NCI-H510A (cell line): Measurements from ENCODE around the gene CBFA2T2.

ENCODE experiments used
- DNase-seq: peaks from one replicate; lab custom pipeline; 2025; lab: John Stamatoyannopoulos, UW

CBFA2T2 gene

GRCh38 chr20:33667245-33667675 is 177.4 kb downstream of the CBFA2T2 start:
- DNase-seq: no peak

DNA sequence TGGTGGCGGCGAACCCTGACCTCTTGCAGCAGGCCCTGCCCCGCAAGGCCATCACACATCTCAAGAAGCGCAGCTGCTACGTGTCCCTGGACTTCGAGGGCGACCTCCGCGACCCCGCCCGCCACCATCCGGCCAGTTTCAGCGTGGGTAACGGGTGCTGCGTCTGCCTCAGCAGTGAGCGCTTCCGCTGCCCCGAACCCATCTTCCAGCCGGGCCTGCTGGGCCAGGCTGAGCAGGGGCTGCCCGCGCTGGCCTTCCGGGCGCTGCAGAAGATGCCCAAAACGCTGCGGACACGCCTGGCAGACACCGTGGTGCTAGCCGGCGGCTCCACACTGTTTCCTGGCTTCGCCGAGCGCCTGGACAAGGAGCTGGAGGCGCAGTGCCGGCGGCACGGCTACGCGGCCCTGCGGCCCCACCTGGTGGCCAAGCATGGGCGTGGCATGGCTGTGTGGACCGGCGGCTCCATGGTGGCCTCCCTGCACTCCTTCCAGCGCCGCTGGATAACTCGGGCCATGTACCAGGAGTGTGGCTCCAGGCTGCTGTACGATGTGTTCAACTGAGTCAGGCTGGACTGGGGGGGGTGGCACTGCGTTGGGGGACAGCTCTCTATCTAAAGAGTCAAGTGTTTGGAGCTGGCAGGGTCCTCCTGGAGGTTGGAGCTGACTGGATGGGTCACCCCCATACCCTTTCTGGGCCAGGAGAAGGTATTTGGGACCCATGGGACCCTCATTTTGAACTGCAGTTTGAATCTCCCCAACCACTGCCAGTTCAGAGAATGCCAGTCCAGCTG is 178.0 kb downstream of the CBFA2T2 start:
- DNase-seq: peak; percentile 36

DNA sequence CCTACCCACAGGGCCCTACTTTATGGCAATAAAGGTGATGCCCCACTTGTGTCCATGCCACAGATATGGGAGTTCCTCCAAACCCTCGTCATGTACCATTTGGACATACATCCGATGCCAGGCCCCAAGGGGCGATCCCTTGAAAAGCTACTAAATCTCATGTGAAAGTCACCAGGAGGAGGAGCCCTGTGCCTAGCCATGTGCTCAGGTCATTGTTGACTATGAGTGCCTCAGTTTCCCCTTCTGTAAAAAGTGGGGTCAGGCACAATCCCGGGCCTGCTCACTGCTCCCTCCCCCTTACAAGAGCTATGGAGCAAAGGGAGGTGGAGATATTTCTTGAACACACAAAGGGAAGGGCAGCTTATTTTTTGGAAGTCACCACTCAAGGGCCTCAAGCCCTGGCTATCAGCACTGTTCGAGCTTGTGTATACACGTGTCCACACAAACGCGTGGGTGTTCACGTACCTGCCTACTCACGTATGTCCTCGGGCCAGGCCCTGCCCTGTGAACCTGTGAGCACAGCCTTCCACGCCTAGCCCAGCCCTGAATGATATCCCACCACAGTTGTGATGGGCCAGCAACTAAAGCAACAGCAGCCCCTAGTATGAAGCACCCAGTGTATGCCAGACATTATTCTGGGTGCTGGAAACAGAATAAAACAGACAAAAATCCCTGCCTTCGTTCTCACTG is 178.7 kb downstream of the CBFA2T2 start:
- DNase-seq: no peak

DNA sequence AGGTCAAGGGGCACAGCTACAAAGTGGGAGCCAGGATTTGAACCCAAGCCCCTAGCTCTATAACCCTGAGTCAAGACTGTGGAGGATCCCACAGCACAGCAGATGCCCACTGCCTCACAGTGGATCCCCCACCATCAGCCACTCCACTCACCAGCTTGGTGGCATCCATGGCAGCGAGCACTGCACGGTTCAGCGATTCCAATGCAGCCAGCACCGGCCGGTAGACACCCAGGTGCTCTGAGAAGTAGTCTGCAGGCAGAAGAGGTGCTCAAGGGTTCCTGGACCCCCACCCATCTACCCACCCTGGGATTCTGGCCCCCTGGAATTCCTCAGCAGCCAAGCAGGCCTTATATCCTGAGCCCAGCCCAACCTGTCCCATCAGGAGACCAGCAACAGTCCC is 179.3 kb downstream of the CBFA2T2 start:
- DNase-seq: no peak

DNA sequence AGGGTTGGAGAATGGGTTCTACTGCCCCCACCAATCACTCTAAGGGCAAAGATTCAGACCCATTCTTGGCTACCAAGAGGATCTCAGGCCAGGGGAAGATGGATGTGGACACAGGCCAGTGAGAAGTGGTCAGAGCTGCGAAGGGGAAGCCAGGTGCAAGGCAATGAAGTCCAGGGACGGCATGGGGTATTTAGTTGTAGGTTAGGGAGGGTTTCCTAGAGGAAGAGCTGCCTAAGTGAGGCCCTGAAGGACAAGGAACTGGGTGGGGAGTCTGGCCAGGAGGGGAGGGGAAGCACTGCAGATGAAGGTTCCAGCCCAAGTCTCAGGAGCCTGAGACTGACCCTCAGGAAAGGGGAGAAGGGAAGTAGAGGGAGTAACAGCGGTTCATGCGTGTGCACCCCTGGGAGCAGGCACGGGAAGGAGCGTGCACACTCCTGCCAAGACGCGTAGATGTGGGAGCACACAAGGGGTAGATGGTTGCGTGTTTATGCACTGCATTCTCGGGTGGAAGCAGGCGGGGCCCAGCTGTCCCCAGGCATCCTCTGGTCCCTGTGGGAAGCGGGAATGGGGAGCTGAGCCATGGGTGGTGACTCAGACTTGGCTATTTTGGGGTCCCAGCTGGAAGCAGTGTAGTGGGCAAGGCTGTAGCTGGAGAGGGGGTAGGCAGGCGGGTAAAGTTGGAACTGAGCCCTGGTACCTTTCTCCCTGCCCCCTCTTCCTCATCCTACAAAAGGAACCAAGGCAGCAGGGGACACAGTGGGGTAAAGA is 180.2 kb downstream of the CBFA2T2 start:
- no peak for DNase-seq

DNA sequence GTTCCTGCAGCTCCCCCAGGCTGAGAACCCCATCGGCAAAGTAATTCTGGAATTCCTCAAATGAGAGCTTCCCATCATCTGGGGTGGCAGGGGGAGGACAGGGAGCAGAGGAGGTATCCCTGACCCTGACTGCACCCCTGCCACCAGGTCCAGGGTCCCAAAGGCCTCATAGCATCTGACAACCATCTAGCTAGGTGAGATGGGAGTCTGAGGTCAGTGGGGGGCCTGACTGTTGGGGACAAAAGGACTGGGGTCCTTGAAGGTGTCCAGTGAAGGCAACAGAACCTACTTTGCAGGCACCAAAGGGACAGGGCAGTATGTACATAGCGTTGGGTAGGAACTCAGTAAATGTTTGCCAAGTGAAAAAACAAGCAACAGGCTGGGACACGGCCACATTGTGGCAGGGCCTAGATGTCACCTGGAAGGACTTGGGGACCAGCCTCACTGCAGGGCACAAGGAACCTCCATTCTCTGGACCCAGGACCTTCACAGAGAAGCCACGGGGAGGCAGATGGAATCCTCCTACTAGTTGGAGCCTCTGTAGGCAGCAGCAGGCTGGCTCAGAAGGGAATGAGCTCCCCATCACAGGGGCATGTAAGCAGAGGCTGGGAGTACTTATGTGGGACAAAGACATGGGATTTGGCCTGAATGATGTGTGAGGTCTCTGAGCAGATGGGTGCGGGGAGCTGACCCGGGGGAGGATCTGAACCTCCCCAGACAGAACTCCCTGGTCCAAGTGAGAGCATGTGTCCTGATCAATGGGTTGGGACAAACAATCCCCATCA is 181.0 kb downstream of the CBFA2T2 start:
- DNase-seq: no peak

GRCh38 chr20:33671573-33672288 is 181.8 kb downstream of the CBFA2T2 start:
- no peak for DNase-seq

GRCh38 chr20:33672426-33673113 is 182.7 kb downstream of the CBFA2T2 start:
- DNase-seq: no peak

- no peak for DNase-seq
Measured at GRCh38 chr20:33673114-33673409, 183.2 kb downstream of the CBFA2T2 start.

DNA sequence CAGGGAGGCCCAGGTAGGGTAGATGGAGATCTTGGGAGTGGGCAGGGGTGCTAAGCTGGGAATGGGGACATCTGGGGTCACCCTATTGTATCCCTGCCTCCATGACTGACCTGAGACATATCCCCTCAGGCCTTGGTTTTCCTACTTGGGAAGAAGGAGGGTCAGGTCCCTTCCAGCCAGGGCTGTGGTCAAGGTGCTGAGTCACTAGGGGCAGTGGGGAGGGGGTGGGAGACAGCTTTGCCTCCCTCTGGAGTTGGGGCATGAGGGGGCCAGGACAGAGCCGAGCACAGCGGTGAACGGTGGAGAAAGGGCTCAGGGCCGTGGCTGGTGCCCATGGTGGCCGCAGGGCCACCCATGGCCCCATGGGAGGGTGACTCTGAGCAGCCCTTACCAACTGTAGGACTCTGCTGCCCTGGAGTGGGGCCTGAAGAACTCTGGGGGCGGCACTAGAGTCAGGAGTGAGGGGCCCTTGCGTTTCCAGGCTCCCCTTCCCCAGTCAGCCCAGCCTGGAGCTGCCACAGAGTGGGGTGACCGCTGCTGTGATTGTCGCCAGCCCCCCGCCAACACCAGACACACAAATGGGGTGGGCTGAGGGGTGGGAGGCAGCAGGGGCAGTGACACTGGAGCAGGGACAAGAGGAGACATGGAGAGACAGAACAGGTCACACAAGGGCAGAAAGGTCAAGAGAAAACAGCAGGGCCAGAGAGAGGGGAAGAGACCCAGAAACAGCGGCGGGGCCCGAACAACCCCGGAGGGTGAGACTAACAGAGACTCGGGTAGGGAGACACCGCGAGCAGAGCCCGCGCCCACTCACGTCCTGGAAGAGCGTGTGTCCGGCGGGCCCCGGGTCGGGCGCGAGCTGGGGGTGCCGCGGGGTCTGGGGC is 183.8 kb downstream of the CBFA2T2 start:
- DNase-seq: no peak

- peak; percentile 59 for DNase-seq
Measured at GRCh38 chr20:33674294-33675135, 184.6 kb downstream of the CBFA2T2 start, which contains the start of gene NECAB3. NECAB3 (minus strand) TSS chr20:33674428; CDS start chr20:33674352, 76 bp downstream.

DNA sequence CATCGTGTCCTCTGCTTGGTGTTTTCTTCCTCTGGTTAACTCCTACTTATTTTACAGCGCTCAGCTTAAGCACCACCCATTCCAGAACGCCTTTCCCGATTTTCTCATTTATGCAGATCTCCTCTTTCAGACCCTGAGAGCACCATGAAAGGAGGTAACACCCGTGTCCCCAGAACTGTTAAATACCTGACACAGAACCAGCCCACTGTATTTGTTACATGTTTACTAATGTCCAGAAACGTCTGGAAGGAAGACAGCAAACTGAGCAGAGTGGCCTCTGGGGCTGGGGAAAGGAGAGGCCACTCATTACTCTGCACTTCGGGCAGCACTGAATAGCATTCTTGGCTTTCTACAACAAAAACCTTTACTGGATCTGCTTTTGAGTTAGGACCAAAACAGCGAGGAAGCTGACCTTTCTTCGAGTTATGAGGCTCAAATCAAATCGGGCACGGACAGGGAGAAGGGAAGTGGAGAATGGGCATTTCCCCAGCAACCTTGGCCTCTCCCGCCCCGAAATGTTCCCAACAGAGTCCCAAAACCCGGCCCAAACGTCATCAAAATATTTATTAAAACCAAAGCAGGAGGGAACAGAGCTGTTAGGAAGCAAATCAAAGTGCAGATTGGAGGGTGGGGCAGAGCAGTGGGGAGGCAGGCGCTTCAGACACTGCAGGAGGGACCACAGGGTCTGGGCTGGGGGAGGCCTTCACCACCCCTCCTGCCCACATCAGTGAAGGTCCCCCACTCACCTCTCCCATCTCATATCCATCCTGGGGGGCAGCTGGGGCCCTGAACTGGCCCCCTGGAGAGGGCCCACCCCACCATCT is 185.5 kb downstream of the CBFA2T2 start:
- DNase-seq: no peak

DNA sequence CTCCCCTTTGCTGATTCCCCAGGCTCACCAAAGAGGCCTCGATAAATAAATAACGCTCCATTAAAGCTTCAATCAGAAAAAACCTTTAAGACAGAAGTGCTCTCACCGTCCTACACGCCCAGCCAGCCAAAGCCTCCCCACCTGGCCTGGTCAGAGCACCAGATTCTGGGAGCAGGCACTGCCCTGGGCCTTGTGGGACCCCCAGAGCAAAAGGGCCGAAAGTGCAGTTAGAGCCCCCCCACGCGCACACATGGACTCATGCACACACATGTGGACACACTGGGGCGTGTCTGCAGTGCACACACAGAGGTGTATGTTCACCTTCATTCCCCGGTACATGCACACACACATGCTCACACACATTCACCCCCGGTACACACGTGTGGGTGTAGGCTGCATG is 186.2 kb downstream of the CBFA2T2 start:
- no peak for DNase-seq

GRCh38 chr20:33676652-33677645 is 187.1 kb downstream of the CBFA2T2 start:
- no peak for DNase-seq

GRCh38 chr20:33677991-33678702 is 188.3 kb downstream of the CBFA2T2 start:
- DNase-seq: no peak
